Endothelial cell of umbilical vein (primary cell): ENCODE results near the gene TPK1. TPM values are rescaled to one million over a fixed set of nuclear protein-coding genes. Genes with fewer than 3 reads are reported as not detected.

ENCODE experiments used
- BruUV-seq: library from RNA; stranded (reverse); fragments of 400-500 nt; replicated peaks from 2 replicates; lab custom pipeline; 2021; lab: Mats Ljungman, UMichigan
- CTCF ChIA-PET: fragments of 300-600, 350-600 bp; sonication (Branson Sonifier 250); formaldehyde crosslinking; loops from one replicate; lab custom pipeline; 2021; ENCODE audit warnings: antibody characterized with exemption, inconsistent platforms; lab: Charles Lee
- POLR2A ChIA-PET: fragments of 300-600, 350-600 bp; sonication (Branson Sonifier 250); formaldehyde crosslinking; loops from one replicate; lab custom pipeline; 2021; ENCODE audit warnings: antibody characterized with exemption, inconsistent platforms; lab: Charles Lee
- DNase-seq: peaks from one replicate; pipeline ENCODE4 v3.0.0-alpha.2; 2011; ENCODE audit warnings: low read depth, low spot score
- FAIRE-seq: peaks from 2 replicates; lab custom pipeline; 2011; peaks lifted over from hg19 to GRCh38; lab: Jason Lieb, UNC
- H2AFZ ChIP-seq: 2 replicates; pipeline ENCODE4 v1.6.0; 2012; ENCODE audit warnings: low read depth, low read length, control low read depth, inconsistent platforms
- H3K27ac ChIP-seq: 2 replicates; pipeline ENCODE4 v1.5.1; 2011; ENCODE audit warnings: low read depth, mild to moderate bottlenecking, control low read depth, low read length, moderate library complexity; ENCODE audit not compliant: insufficient read depth
- H3K27me3 ChIP-seq, 2 experiments: 2 replicates each; pipeline versions ENCODE4 v1.6.0 to v1.6.1; 2011; ENCODE audit warnings: low read length in 2 of 2, mixed read lengths in 1 of 2; ENCODE audit not compliant: control insufficient read depth in 2 of 2, insufficient read depth in 2 of 2
- H3K36me3 ChIP-seq, 2 experiments: 2 replicates in 1 of 2; 3 replicates in 1 of 2; pipeline ENCODE4 v1.5.1; 2011; ENCODE audit warnings: low read length in 2 of 2, mild to moderate bottlenecking in 1 of 2, moderate library complexity in 1 of 2; ENCODE audit not compliant: control insufficient read depth in 2 of 2, insufficient read depth in 2 of 2; ENCODE audit errors: extremely low read depth in 1 of 2
- H3K4me1 ChIP-seq: 3 replicates; pipeline ENCODE4 v1.5.1; 2011; ENCODE audit warnings: mild to moderate bottlenecking, low read length; ENCODE audit not compliant: control insufficient read depth, insufficient read depth; ENCODE audit errors: extremely low read depth
- H3K4me2 ChIP-seq: 2 replicates; pipeline ENCODE4 v1.6.1; 2011; ENCODE audit warnings: low read length, control low read depth, mixed read lengths; ENCODE audit not compliant: insufficient read depth
- H3K4me3 ChIP-seq, 3 experiments: fragments of 200-600 bp in 1 of 3; sonication (generic), shearing (Covaris generic) in 1 of 3; replicated peaks in 1 of 3; 2 replicates each; pipeline ENCODE4 v1.5.1; 2011 to 2016; ENCODE audit warnings: control low read depth in 3 of 3, low read length in 3 of 3, mild to moderate bottlenecking in 2 of 3, inconsistent platforms in 1 of 3, low read depth in 1 of 3, moderate library complexity in 1 of 3; ENCODE audit not compliant: insufficient read depth in 1 of 3
- H3K79me2 ChIP-seq: 2 replicates; pipeline ENCODE4 v1.6.0; 2012; ENCODE audit warnings: low read length, inconsistent platforms; ENCODE audit not compliant: control insufficient read depth, insufficient read depth
- H3K9ac ChIP-seq: replicated peaks from 2 replicates; pipeline ENCODE3; 2011; ENCODE audit warnings: low read length, control low read depth; ENCODE audit not compliant: insufficient read depth; ENCODE audit errors: extremely low read depth
- H3K9me1 ChIP-seq: replicated peaks from 3 replicates; pipeline ENCODE4 v1.6.0; 2011; ENCODE audit warnings: mild to moderate bottlenecking, low read length; ENCODE audit not compliant: control insufficient read depth, insufficient read depth; ENCODE audit errors: extremely low read depth
- H3K9me3 ChIP-seq: replicated peaks from 2 replicates; pipeline ENCODE4 v1.5.1; 2012; ENCODE audit warnings: low read length, inconsistent platforms; ENCODE audit not compliant: control insufficient read depth, insufficient read depth
- H4K20me1 ChIP-seq: replicated peaks from 2 replicates; pipeline ENCODE3; 2011; ENCODE audit warnings: mild to moderate bottlenecking, low read length; ENCODE audit not compliant: control insufficient read depth, insufficient read depth; ENCODE audit errors: extremely low read depth
- EZH2 ChIP-seq: IDR thresholded peaks from 2 replicates; pipeline ENCODE4 v1.6.1; 2012; ENCODE audit warnings: borderline replicate concordance, low read depth, mild to moderate bottlenecking, moderate library complexity, low read length, inconsistent platforms; ENCODE audit not compliant: severe bottlenecking
- FOS ChIP-seq: IDR thresholded peaks from 2 replicates; pipeline ENCODE4 v1.6.1; 2011; ENCODE audit warnings: mild to moderate bottlenecking, low read length, moderate library complexity, borderline replicate concordance; ENCODE audit not compliant: insufficient read depth
- GATA2 ChIP-seq: IDR thresholded peaks from 2 replicates; pipeline ENCODE4 v1.7.0; 2011; ENCODE audit warnings: low read depth, mild to moderate bottlenecking, moderate library complexity, mixed read lengths, low read length; ENCODE audit not compliant: insufficient read length, insufficient read depth
- JUN ChIP-seq: IDR thresholded peaks from 2 replicates; pipeline ENCODE4 v1.6.1; 2011; ENCODE audit warnings: borderline replicate concordance, low read depth; ENCODE audit not compliant: insufficient read length, insufficient read depth
- MYC ChIP-seq: IDR thresholded peaks from one replicate; pipeline ENCODE4 v1.6.1; 2011; ENCODE audit warnings: mild to moderate bottlenecking, low read depth, low read length
- POLR2A ChIP-seq: IDR thresholded peaks from 2 replicates; pipeline ENCODE4 v1.6.1; 2012; ENCODE audit warnings: low read depth, mild to moderate bottlenecking, control low read depth, low read length
- POLR2AphosphoS5 ChIP-seq: IDR thresholded peaks from 2 replicates; pipeline ENCODE4 v1.6.1; 2012; ENCODE audit warnings: low read depth, mild to moderate bottlenecking, control low read depth, low read length, moderate library complexity; ENCODE audit not compliant: insufficient read depth
- dilution Hi-C: fragments of 300-500 bp; cut with MboI; formaldehyde crosslinking; loops from one replicate; pipeline ENCODE4 v1.15.0; 2019; ENCODE audit warnings: low sequenced_read_pairs; ENCODE audit not compliant: extremely low pct_ligation_motif_present
- intact Hi-C: fragments of 100-400 bp; cut with micrococcal nuclease; formaldehyde crosslinking; loops from one replicate; pipeline ENCODE4 v1.10.0; 2022
- polyA plus RNA-seq, 4 experiments: library from polyadenylated mRNA; depleted of rRNA in 3 of 4; stranded (reverse) in 3 of 4; unstranded in 1 of 4; fragments of >200 nt; gene quantifications; 2 replicates each; pipeline versions ENCODE4 v1.2.1 to v1.2.3, GENCODE V29; 2011 to 2012; ENCODE audit warnings: missing spikeins in 1 of 4
- total RNA-seq: library from RNA; stranded (reverse); gene quantifications from 2 replicates; pipeline ENCODE4 v1.2.3, GENCODE V29; 2021
- TF ChIP-seq, protein P1 (sequence below): IDR thresholded peaks from 2 replicates; pipeline ENCODE4 v1.6.1; 2011; ENCODE audit not compliant: insufficient read depth, insufficient read length
- TF ChIP-seq, protein P2 (sequence below), 2 donors: IDR thresholded peaks; 1 replicate in 1 of 2; 2 replicates in 1 of 2; pipeline ENCODE4 v1.5.1; 2011; ENCODE audit warnings: low read length in 2 of 2, mild to moderate bottlenecking in 2 of 2, moderate library complexity in 2 of 2, control low read depth in 1 of 2, inconsistent platforms in 1 of 2, low read depth in 1 of 2; ENCODE audit not compliant: insufficient read depth in 1 of 2; ENCODE audit errors: extremely low read depth in 1 of 2

The TPK1 gene
- total and polyA plus RNA-seq, 2 donors (not counting 3 experiments of a cell fraction or from before 2014, with no cell fraction given) = 7.5 to 9.3 TPM

DNA sequence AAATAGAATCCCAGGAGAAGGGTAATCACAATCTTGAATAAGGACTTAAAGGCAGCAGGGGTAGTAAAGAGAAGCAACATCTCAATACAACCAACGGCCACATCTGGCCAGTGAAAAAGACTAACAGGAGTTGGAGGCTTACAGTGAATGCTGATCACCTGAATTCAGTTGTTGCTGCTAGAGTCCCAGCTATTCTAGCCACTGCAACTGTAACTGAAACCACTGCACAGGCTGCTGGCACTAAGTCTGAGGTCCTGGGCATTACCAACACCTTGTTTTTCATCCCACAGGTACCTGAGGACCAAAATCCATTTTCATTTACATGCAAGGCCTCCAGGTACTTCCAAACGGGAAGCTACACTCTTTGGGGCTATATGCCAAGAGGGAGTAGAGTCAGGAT is 44.4 kb downstream of the TPK1 start:
- BruUV-seq = no TSS peak
- no peak for TF ChIP-seq POLR2A
- no peak for TF ChIP-seq MYC
- TF ChIP-seq, protein P1, sequence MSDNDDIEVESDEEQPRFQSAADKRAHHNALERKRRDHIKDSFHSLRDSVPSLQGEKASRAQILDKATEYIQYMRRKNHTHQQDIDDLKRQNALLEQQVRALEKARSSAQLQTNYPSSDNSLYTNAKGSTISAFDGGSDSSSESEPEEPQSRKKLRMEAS = no peak
- no peak for TF ChIP-seq POLR2AphosphoS5
- no peak for TF ChIP-seq JUN
- no peak for TF ChIP-seq GATA2
- no peak for TF ChIP-seq EZH2
- no peak for TF ChIP-seq FOS
- TF ChIP-seq, protein P2, sequence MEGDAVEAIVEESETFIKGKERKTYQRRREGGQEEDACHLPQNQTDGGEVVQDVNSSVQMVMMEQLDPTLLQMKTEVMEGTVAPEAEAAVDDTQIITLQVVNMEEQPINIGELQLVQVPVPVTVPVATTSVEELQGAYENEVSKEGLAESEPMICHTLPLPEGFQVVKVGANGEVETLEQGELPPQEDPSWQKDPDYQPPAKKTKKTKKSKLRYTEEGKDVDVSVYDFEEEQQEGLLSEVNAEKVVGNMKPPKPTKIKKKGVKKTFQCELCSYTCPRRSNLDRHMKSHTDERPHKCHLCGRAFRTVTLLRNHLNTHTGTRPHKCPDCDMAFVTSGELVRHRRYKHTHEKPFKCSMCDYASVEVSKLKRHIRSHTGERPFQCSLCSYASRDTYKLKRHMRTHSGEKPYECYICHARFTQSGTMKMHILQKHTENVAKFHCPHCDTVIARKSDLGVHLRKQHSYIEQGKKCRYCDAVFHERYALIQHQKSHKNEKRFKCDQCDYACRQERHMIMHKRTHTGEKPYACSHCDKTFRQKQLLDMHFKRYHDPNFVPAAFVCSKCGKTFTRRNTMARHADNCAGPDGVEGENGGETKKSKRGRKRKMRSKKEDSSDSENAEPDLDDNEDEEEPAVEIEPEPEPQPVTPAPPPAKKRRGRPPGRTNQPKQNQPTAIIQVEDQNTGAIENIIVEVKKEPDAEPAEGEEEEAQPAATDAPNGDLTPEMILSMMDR (IDR thresholded peaks at IDR 0.05; ENCODE audit: extremely low read depth in 1 of 2, insufficient read depth in 1 of 2, low read depth in 1 of 2, low read length in 2 of 2) = no peak
- H3K9me3 ChIP-seq = no peaks in the 10 kb centered on the region
- no peak overlapping the region for H2AFZ ChIP-seq
- ChIA-PET CTCF (interaction anchor here (1.1 kb wide), 1 partner anchor 52 kb away, joined by 3 read pairs; no protein-coding TSS in a partner anchor), POLR2A (no interaction called here)
- no peaks in the 10 kb centered on the region for H3K79me2 ChIP-seq
- DNase-seq (no peak), FAIRE-seq (no peak)
- dilution Hi-C loops = no loop called here
- intact Hi-C loops = no loop called here
- no peaks in the 10 kb centered on the region for H3K36me3 ChIP-seq
- no peaks in the 10 kb centered on the region for H3K9me1 ChIP-seq
- H3K9ac ChIP-seq = no peak overlapping the region
- H4K20me1 ChIP-seq = no peaks in the 10 kb centered on the region
- no peaks in the 10 kb centered on the region for H3K27me3 ChIP-seq
- no peak overlapping the region for H3K27ac ChIP-seq
- H3K4me1 ChIP-seq = no peaks in the 10 kb centered on the region
- H3K4me3 ChIP-seq = no peak overlapping the region
- H3K4me2 ChIP-seq = no peak overlapping the region
